A673 (cell line): ENCODE measurements around the gene TOP2B.

Source experiments
- CTCF ChIP-seq: fragments of 300-800, 200-600 bp; sonication (generic); conservative IDR thresholded peaks from 2 replicates; pipeline ENCODE4 v1.5.1; 2017; ENCODE audit warnings: low read depth, mild to moderate bottlenecking, antibody characterized with exemption, low read length, moderate library complexity, mixed read lengths
- EZH2 ChIP-seq: fragments of 200-600 bp; sonication (generic); IDR thresholded peaks from 2 replicates; pipeline ENCODE4 v1.6.1; 2017; ENCODE audit warnings: borderline replicate concordance, low read depth, mild to moderate bottlenecking, mixed read lengths, antibody characterized with exemption, low read length; ENCODE audit not compliant: poor library complexity, severe bottlenecking

GRCh38 chr3:25695731-25696420 is 31.2 kb upstream of the TOP2B start:
- TF ChIP-seq CTCF (no peak), EZH2 (no peak)
